ENCODE data around the gene DDAH1. TPM values are rescaled to one million over a fixed set of nuclear protein-coding genes. Genes with fewer than 3 reads are reported as not detected.

The DDAH1 gene
- total RNA-seq, 4 donors from 2014 or later, result 17.5 to 64.2 (median 40.0) TPM

DNA sequence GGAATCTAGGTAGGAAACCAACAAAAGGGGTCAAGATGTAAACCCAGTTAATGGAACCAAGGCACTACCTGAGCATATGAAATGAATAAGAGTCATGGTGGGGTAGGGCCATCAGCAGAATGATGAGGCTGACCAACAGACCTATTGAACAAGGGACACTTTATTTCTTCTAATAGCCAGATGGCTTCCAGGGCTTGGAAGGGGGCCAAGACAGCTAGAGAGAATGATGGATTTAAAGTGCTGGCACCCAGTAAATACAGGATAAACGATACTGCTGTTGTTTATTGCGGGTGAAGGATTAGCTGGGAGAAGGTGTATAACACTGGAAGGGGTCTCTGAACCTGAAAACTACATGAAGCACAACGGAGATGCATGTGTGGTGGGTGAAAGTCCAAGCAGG, 15.6 kb downstream of the DDAH1 start:
- 58 to 75% methylated on average over 3 of the region's 3 CpGs for WGBS, 2 donors
- H3K27me3 ChIP-seq, result no peaks in the 10 kb centered on the region
- no peak for TF ChIP-seq POLR2A (IDR thresholded peaks at IDR 0.05)
- intact Hi-C loops (cut with DNase I), result no loop called here
- H3K9me3 ChIP-seq, result no peaks in the 10 kb centered on the region
- H3K4me3 ChIP-seq (replicated peaks in 1 of 3), result no peak overlapping the region
- no peak for DNase-seq
- H3K36me3 ChIP-seq, result no peaks in the 10 kb centered on the region
- H3K4me1 ChIP-seq, result peaks cover 7 to 18% of the 10 kb centered on the region in 2 donors
- no peak overlapping the region for H3K27ac ChIP-seq

DNA sequence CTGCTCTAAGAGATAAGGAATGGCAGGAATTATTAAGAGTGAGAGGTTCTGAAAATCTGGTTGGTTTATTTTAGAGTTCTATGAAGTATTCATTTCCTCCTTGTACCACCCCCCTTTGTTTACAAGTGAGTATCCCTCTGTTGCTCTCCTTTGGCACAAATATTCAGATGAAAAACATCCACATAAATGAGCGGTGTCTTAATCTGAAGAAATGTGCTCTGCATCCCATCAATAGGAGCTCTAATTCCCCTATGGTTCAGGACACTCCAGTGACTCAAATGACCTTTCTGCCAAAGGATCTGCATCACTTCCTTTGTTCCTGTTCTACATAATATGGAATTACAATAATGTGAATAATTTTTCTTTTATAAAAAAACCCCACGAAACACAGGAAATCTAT, 16.6 kb downstream of the DDAH1 start:
- peaks cover under 1 to 17% of the 10 kb centered on the region in 2 donors for H3K4me1 ChIP-seq
- H3K36me3 ChIP-seq, result no peaks in the 10 kb centered on the region
- no peaks in the 10 kb centered on the region for H3K27me3 ChIP-seq
- no peaks in the 10 kb centered on the region for H3K9me3 ChIP-seq
- H3K27ac ChIP-seq, result no peak overlapping the region
- no peak overlapping the region for H3K4me3 ChIP-seq (replicated peaks in 1 of 3)
- DNase-seq, result no peak
- TF ChIP-seq, protein P1, sequence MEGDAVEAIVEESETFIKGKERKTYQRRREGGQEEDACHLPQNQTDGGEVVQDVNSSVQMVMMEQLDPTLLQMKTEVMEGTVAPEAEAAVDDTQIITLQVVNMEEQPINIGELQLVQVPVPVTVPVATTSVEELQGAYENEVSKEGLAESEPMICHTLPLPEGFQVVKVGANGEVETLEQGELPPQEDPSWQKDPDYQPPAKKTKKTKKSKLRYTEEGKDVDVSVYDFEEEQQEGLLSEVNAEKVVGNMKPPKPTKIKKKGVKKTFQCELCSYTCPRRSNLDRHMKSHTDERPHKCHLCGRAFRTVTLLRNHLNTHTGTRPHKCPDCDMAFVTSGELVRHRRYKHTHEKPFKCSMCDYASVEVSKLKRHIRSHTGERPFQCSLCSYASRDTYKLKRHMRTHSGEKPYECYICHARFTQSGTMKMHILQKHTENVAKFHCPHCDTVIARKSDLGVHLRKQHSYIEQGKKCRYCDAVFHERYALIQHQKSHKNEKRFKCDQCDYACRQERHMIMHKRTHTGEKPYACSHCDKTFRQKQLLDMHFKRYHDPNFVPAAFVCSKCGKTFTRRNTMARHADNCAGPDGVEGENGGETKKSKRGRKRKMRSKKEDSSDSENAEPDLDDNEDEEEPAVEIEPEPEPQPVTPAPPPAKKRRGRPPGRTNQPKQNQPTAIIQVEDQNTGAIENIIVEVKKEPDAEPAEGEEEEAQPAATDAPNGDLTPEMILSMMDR (IDR thresholded peaks at IDR 0.05), result no peak
- TF ChIP-seq POLR2A (IDR thresholded peaks at IDR 0.05), result no peak
- WGBS, 2 donors, result 66 to 78% methylated on average over 2 of the region's 2 CpGs
- intact Hi-C loops (cut with DNase I), result no loop called here

DNA sequence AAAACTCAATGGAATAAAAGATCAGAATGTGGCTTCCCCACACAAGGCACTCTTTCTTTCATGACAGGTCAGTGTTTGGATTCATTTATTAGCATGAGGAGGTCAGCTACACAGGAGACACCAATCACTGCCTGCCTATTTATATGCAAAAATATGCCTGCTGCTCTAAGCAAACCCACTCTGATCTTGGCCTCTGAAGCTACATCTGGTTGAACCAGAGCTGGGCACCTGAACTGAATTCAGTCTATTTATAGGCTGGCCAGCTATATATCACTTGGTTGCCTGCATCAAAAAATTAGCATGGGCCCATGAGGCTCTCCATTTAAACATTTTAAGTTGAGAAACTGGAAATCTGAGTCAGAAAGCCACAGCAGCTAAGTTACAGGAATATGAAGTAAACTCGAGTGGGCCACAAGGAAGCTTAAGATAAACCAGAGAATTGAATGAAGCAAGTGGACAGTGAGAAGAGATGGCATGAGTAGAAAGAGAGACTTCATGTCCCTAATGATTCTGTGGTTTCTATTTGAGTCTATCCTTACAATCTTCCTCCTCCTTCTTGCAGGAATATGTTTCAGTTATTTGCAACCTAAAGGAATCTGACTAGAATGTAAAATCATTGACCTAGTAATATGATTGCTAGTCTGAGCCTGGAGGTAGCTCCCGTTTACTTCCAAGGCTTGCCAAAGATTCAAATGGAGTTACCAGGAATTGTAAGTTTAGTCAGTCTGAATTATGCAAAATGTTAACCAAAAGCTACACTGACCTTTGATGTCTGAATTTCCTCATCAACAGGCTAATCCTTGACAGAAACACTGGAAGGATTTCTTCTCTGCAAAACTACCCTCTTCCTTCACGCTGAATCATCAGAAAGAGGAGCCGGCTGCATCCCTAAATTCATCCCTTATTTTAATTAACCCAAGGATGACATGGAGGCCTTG, 17.7 kb downstream of the DDAH1 start:
- H3K27ac ChIP-seq, result no peak overlapping the region
- intact Hi-C loops (cut with DNase I), result no loop called here

DNA sequence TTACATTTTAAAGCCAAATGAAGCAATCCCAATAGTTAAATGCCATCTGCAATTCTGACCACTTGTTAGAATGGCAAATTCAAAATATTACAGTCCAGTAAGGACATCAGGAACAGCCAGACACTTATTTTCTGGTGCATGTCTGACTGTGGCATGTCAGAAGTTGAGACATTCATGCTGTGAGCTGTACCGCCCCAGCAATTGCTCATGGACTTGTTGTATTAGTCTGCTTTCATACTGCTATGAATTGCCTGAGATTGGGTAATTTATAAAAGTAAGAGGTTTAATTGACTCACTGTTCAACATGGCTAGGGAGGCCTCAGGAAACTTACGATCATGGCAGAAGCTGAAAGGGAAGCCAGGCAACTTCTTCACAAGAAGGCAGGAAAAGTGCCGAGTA, 19.1 kb downstream of the DDAH1 start:
- H3K36me3 ChIP-seq, result no peaks in the 10 kb centered on the region
- 97 to 98% methylated on average over 3 of the region's 3 CpGs for WGBS, 2 donors
- no peak for TF ChIP-seq POLR2A (IDR thresholded peaks at IDR 0.05)
- TF ChIP-seq, protein P1 (IDR thresholded peaks at IDR 0.05), result no peak
- H3K27me3 ChIP-seq, result no peaks in the 10 kb centered on the region
- no peaks in the 10 kb centered on the region for H3K9me3 ChIP-seq
- H3K4me3 ChIP-seq (replicated peaks in 1 of 3), result no peak overlapping the region
- intact Hi-C loops (cut with DNase I), result no loop called here
- peaks cover 0 to 11% of the 10 kb centered on the region in 2 donors for H3K4me1 ChIP-seq
- no peak for DNase-seq
- H3K27ac ChIP-seq, result no peak overlapping the region

More for the DNA sequence above, 17.7 kb downstream of the DDAH1 start:
- Histone ChIP-seq H3K4me1 (peaks cover 0 to 11% of the 10 kb centered on the region in 2 donors), H3K4me3 (replicated peaks in 1 of 3) (no peak overlapping the region), H3K36me3 (no peaks in the 10 kb centered on the region), H3K9me3 (no peaks in the 10 kb centered on the region), H3K27me3 (no peaks in the 10 kb centered on the region)
- DNase-seq, result no peak
- TF ChIP-seq, protein P1 (IDR thresholded peaks at IDR 0.05), result no peak
- 86 to 89% methylated on average over 4 of the region's 4 CpGs for WGBS, 2 donors

DNA sequence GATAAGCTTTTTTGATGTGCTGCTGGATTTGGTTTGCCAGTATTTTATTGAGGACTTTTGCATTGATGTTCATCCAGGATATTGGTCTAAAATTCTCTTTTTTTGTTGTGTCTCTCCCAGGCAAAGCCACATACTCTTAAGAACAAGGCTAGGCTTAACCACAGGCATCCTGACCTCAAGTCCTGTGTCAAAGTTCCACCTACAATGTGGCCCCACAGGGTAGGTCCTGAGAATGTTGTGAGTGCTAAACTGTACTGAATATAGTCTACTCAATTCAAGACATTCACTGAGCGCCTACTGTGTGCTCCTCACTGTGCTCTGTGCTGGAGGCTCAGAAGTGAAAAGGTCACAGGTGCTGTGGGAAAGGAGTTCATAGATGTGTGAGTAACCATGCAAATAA, 20.6 kb downstream of the DDAH1 start:
- Histone ChIP-seq H3K36me3 (no peaks in the 10 kb centered on the region), H3K27ac (no peak overlapping the region), H3K4me3 (replicated peaks in 1 of 3) (no peak overlapping the region), H3K9me3 (no peaks in the 10 kb centered on the region), H3K27me3 (no peaks in the 10 kb centered on the region), H3K4me1 (peaks cover 4 to 20% of the 10 kb centered on the region in 2 donors)
- intact Hi-C loops (cut with DNase I), result no loop called here
- WGBS, 2 donors, result 95 to 100% methylated on average over 1 of the region's 1 CpG
- no peak for DNase-seq
- no peak for TF ChIP-seq POLR2A (IDR thresholded peaks at IDR 0.05)
- TF ChIP-seq, protein P1 (IDR thresholded peaks at IDR 0.05), result no peak
